Activated effector memory CD4-positive, alpha-beta T cell treated with anti-CD3 and anti-CD28 coated beads, Interleukin-2, amount 50 U/mL, for 16 hours (primary cell): ENCODE results near the gene TRIM27.
"Not testable (repeated sequence)": the region's sequence is repeated elsewhere in the genome, so short reads cannot be mapped to it uniquely, and the experiment has no call there.

Experiments
- DNase-seq: peaks from one replicate; pipeline ENCODE4 v3.0.0-alpha.2; 2020

Gene TRIM27

GRCh38 chr6:28895131-28895812 is 28.5 kb downstream of the TRIM27 start:
- DNase-seq = peak; percentile 93

DNA sequence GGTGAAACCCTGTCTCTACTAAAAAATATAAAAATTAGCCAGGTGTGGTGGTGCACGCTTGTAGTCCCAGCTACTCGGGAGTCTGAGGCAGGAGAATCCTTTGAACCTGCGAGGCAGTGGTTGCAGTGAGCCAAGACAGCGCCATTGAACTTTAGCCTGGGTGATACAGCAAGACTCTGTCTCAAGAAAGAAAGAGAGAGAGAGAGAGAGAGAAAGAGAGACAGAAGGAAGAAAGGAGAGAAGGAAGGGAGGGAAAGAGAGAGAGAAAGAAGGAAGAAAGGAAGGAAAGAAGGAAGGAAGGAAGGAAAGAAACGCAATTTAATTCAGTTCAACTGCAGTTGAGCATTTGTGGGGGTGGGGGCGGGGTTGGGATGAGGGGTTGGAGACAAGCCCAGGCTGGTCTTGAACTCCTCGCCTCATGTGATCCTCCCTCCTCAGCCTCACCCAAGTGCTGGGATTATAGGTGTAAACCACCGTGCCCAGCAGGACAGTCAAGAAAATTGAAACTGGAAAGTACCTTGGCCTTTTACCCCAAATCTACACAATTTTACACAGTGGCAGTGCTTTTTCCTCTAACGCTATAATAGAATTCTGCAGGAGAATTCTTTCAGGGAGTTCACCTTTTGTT is 30.5 kb downstream of the TRIM27 start:
- no peak for DNase-seq

GRCh38 chr6:28892525-28892924 is 31.3 kb downstream of the TRIM27 start:
- DNase-seq = no peak

DNA sequence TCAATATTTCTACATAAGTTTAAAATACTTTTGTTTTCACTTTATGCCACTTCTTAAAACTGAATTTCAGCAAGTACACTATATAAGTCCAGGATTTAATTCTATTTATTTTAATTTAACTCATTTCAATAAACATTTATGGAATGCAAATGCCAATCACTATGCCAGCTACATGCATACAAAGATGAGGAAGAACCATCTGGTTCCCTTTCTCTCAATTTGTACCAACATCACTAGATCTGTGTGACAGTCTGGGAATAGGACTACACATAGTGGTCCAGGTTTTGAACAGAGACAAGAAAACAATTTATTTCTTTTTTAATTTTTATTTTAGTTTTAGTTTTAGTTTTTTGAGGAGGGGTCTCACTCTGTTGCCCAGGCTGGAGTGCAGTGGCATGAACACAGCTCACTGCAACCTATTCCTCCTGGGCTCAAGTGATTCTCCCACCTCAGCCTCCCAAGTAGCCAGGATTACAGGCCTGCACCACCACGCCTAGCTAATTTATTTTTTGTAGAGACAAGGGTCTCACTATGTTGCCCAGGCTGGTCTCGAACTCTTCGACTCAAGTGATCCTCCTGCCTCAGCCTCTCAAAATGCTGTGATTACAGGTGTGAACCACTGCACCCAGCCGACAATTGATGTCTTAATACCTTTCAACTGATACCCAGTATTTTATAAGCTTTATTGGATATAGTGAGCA is 35.8 kb downstream of the TRIM27 start:
- DNase-seq = no peak

GRCh38 chr6:28886079-28886439 is 37.7 kb downstream of the TRIM27 start:
- DNase-seq = no peak

DNA sequence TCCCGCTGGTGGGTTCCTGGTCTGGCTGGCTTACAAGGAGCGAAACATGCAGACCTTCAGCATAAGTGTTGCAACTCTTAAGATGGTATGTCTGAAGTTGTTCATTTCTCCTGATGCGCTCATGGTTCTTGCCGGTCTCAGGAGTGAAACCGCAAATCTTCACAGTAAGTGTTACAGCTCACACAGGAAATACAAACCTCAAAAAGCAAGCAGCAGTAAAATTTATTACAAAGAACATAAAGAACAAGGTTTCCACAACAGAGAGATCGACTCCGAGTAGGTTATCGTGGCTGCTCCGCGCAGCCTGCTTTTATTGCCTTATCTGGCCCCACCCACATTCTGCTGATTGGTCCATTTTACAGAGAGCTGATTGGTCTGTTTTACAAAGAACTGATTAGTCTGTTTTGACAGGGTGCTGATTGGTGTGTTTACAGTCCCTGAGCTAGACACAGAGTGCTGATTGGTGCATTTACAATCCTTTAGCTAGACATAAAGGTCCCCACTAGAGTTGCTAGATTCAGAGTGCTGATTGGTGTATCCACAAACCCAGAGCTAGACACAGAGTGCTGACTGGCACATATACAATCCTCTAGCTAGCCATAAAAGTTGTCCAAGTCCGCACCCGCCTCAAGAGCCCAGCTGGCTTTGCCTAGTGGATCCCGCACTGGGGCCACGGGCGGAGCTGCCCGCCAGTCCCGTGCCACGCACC is 39.2 kb downstream of the TRIM27 start:
- peak; percentile 82 for DNase-seq

- peak; percentile 76 for DNase-seq
Observed at GRCh38 chr6:28880894-28881780, 42.6 kb downstream of the TRIM27 start.

DNA sequence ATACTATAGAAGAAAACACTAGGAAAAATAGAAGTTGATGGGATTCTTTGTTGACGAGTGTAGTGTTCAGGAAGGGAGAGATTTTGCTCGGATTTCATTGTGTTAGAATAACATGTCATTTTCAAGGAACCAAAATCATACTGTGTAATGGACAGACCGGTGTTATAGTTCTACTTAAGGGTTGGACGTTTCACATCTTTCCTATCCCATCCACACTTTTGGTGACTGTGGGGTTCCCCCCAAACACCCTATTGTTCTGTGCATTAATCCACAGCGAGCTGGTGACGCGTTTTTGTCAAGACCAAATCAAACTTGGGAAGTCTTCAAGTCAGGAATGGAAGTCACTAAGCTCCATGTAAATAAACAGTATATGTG is 43.3 kb downstream of the TRIM27 start:
- no peak for DNase-seq

- no peak for DNase-seq
Observed at GRCh38 chr6:28876710-28877109, 47.1 kb downstream of the TRIM27 start.

DNA sequence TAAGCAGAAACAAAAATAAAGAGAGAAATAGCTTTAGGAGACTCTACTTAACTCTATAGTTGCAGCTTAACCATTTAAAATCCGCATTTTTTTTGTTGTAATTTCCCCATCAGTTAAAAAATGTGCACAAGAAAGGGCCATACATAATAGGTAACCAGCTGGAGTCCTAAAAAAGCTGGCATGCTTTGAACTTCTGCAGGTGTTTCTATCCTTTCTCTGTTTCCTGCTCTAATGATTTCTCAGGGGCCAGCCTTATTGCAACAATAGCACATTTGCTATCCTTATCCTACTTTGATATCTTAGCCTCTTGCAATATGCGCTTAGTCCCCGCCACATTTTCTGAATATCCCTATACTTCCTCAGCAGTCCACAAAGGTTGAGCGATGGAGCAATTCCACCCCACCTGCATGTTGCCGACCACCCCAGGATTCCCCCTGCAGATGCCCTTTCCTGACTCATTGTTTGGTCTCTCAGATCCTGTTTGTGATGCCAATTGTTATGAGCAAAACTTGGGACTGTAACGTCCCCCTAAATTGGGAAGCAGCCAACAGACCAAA is 48.5 kb downstream of the TRIM27 start:
- no peak for DNase-seq

GRCh38 chr6:28872157-28872817 is 51.5 kb downstream of the TRIM27 start:
- not testable (repeated sequence) for DNase-seq

DNA sequence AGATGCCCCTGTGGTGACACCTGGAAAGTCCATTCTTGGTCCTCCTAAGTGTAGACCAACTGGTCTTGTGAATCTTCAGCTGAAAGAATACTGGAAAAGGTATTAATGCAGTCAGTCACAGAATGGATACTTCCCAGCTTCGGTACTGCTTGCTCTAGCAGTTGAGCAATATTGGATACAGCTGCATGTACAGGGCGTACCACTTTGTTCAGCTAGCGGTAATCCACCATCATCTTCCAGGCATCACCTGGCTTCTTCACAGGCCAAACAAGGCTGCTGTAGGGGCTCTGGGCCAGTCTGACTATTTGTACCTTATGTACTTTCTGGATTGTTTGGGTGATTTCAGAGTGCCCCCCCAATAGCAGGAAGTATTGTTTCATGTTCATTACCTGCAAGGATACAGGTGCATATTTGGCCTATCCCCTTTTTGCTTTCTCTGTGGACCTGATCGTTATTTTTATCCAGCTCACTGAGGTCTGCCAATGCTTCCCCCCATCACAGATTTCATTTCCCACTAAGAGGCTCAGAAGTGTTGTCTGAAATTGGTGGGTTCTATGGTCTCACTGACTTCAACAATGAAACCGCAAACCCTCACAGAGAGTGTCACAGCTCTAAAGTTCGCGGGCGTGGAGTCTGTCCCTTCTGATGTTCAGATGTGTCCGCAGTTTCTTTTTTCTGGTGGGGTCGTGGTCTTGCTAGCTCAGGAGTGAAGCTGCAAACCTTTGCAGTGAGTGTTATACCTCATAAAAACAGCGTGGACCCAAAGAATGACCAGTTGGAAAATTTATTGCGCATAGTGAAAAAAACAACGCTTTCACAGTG is 52.2 kb downstream of the TRIM27 start:
- no peak for DNase-seq

- no peak for DNase-seq
Observed at GRCh38 chr6:28868873-28869272, 54.9 kb downstream of the TRIM27 start.

DNA sequence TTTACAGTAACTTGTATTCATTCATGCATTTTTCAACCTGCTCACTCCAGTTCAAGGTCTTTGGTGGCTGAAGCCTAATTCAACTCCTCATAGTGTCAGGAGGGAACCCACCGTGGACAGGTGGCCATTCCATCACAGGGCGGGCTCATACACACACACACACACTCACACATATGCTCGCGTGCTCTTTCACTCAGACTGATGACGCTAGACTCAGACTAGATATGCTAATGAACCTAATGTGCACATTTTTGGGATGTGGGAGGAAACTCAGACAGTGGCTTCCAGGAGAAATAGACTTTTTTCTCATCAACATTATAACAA is 56.7 kb downstream of the TRIM27 start:
- DNase-seq = no peak

DNA sequence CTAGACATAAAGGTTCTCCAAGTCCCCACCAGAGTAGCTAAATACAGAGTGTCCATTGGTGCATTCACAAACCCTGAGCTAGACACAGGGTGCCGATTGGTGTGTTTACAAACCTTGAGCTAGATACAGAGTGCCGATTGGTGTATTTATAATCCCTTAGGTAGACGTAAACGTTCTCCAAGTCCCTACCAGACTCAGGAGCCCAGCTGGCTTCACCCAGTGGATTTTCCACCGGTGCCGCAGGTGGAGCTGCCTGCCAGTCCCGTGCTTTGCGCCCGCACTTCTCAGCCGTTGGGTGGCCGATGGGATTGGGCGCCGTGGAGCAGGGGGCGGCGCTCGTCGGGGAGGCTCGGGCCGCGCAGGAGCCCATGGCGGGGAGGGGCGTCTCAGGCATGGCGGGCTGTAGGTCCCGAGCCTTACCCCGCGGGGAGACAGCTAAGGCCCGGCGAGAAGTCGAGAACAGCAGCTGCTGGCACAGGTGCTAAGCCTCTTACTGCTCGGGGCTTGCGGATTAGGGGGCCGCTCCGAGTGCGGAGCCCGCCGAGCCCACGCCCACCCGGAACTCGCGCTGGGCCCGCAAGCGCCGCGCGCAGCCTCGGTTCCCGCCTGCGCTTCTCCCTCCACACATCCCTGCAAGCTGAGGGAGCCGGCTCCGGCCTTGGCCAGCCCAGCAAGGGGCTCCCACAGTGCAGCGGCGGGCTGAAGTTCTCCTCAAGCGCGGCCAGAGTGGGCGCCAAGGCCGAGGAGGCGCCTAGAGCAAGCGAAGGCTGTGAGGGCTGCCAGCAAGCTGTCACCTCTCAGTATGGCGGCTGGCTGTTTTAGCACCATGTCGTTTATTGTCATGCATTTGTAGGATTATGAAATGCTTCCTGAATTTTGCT is 57.3 kb downstream of the TRIM27 start:
- DNase-seq = peak; percentile 92

DNA sequence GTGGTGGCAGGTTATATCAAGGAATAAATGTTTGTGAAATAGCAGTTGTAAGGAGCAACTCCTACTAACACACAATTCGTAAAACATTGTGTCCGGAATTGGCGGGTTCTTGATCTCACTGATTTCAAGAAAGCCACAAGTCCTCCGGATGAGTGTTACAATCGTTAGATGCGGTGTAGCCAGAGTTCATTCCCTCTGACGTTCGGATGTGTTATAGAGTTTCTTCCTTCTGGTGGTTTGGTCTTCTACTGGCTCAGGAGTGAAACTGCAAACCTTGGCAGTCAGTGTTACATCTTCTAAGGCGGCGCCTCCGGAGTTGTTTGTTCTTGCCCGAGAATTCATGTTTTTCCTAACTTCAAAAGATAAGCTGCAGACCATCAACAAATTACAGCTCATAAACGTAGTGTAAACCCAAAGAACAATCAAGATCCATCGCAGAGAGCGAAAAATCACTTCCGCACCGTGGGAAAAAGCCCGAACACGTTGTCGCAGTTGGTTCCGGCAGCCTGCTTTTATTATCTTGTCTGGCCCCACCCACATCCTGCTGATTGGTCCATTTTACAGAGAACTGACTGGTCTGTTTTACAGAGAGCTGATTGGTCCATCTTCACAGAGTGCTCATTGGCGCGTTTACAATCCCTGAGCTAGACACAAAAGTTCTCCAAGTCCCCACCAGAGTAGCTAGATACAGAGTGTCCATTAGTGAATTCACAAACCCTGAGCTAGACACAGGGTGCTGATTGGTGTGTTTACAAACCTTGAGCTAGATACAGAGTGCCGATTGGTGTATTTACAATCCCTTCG is 58.2 kb downstream of the TRIM27 start:
- peak; percentile 76 for DNase-seq

- DNase-seq = no peak
Observed at GRCh38 chr6:28864326-28864923, 59.4 kb downstream of the TRIM27 start.

DNA sequence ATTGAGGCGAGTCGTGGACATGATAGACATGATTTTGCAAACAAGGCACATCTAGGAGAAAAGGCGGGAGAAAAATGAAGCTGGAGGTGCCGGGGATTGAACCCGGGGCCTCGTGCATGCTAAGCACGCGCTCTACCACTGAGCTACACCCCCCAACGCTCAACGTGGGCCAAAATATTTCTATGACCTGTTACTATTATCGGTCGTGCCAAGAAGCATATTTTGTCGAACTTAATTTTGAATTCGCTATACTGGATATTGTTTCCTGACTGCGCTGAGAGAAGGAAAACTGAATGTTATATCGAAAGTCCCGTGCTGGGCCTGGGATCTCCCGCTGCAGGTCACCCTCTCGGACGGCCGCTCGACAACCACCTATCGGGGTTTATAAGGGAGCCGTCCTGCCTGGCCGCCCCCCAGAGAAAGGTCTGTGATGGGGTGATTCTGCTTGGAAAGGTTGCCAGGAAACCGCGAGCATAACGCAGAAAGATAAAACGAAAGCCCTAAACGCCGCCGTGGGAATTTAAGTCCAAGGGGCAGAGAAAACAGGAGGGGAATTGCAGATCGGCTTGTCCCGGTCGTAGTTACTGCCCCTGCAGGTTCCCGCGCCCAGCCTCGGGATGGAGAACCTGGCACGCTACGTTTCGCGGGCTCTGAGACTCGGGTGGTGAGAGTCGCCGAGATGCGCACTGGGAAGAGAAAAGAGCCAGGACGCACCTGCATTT is 60.0 kb downstream of the TRIM27 start:
- peak; percentile 90 for DNase-seq
